Amygdala (tissue), 56 donors: ENCODE measurements around the gene FBLIM1.

Experiments used
- DNase-seq, 56 donors: peaks; one replicate each; lab custom pipeline; 2025; lab: John Stamatoyannopoulos, UW

The FBLIM1 gene

GRCh38 chr1:15758343-15758931 is at the start of gene FBLIM1:
Gene FBLIM1 (plus strand): TSS chr1:15758795. CDS start chr1:15764984, 6,189 bp downstream.
- DNase-seq = no peak

GRCh38 chr1:15709226-15709625 is 49.4 kb upstream of the FBLIM1 start:
- DNase-seq = no peak

- no peak for DNase-seq
Measured at GRCh38 chr1:15712168-15712567, 46.4 kb upstream of the FBLIM1 start.

GRCh38 chr1:15714406-15715136 is 44.0 kb upstream of the FBLIM1 start:
- DNase-seq = peak in 29 of 56 donors; percentile 7 to 67 (median 26)

- DNase-seq = no peak
Measured at GRCh38 chr1:15717418-15718125, 41.0 kb upstream of the FBLIM1 start.

- DNase-seq = no peak
Measured at GRCh38 chr1:15718199-15718601, 40.4 kb upstream of the FBLIM1 start.

- no peak for DNase-seq
Measured at GRCh38 chr1:15719381-15720120, 39.0 kb upstream of the FBLIM1 start.

GRCh38 chr1:15720861-15721260 is 37.7 kb upstream of the FBLIM1 start:
- DNase-seq = no peak

GRCh38 chr1:15722411-15722810 is 36.2 kb upstream of the FBLIM1 start:
- no peak for DNase-seq

GRCh38 chr1:15722836-15723532 is 35.6 kb upstream of the FBLIM1 start:
- DNase-seq = no peak

GRCh38 chr1:15723631-15724246 is 34.9 kb upstream of the FBLIM1 start:
- DNase-seq = no peak

GRCh38 chr1:15724949-15725880 is 33.4 kb upstream of the FBLIM1 start:
- no peak for DNase-seq

GRCh38 chr1:15726508-15726907 is 32.1 kb upstream of the FBLIM1 start:
- DNase-seq = no peak

GRCh38 chr1:15727021-15727420 is 31.6 kb upstream of the FBLIM1 start:
- no peak for DNase-seq

- DNase-seq = no peak
Measured at GRCh38 chr1:15727424-15727823, 31.2 kb upstream of the FBLIM1 start.

GRCh38 chr1:15727866-15728534 is 30.6 kb upstream of the FBLIM1 start:
- no peak for DNase-seq

- no peak for DNase-seq
Measured at GRCh38 chr1:15728937-15729657, 29.5 kb upstream of the FBLIM1 start.

- DNase-seq = no peak
Measured at GRCh38 chr1:15730423-15730822, 28.2 kb upstream of the FBLIM1 start.
